Right lobe of liver (tissue), 6 donors: ENCODE results near the gene EGLN2. TPM values are rescaled to one million over a fixed set of nuclear protein-coding genes. Genes with fewer than 3 reads are reported as not detected.
"Not testable (repeated sequence)": the region's sequence is repeated elsewhere in the genome, so short reads cannot be mapped to it uniquely, and the experiment has no call there.

Experiments
- ATAC-seq, 4 donors: fragments of 200-7000 bp; cut with Tn5 transposase; one replicate each; pipeline ENCODE4 v1.9.1; 2020; ENCODE audit warnings: mild to moderate bottlenecking in 4 of 4, moderate library complexity in 4 of 4
- DNase-seq, 3 donors: peaks; one replicate each; pipeline ENCODE4 v3.0.0-alpha.2; 2020
- H3K27ac ChIP-seq, 3 donors: fragments of 200-600 bp; one replicate each; pipeline ENCODE4 v1.8.0; 2022
- H3K27me3 ChIP-seq, 2 donors: fragments of 200-600 bp; one replicate each; pipeline ENCODE4 v1.8.0; 2022
- H3K36me3 ChIP-seq, 4 donors: fragments of 200-600 bp; sonication (generic) in 1 of 4; one replicate each; pipeline versions ENCODE4 v1.5.1 to v1.8.0; 2017 to 2022; ENCODE audit warnings: control low read depth in 1 of 4
- H3K4me1 ChIP-seq, 4 donors: fragments of 200-600 bp; sonication (generic) in 1 of 4; one replicate each; pipeline versions ENCODE4 v1.5.1 to v1.8.0; 2017 to 2022; ENCODE audit warnings: control low read depth in 1 of 4
- H3K4me3 ChIP-seq, 3 donors: fragments of 200-600 bp; one replicate each; pipeline ENCODE4 v1.8.0; 2022
- H3K9me3 ChIP-seq, 4 donors: fragments of 200-600 bp; sonication (generic) in 1 of 4; one replicate each; pipeline versions ENCODE4 v1.5.1 to v1.8.0; 2017 to 2022; ENCODE audit warnings: control low read depth in 1 of 4
- CTCF ChIP-seq, 4 donors: fragments of 200-600 bp in 3 of 4; fragments of 450-650 bp in 1 of 4; IDR thresholded peaks; one replicate each; pipeline versions ENCODE4 v1.5.1 to v1.8.0; 2016 to 2022; ENCODE audit warnings: antibody characterized with exemption in 4 of 4, mild to moderate bottlenecking in 2 of 4
- POLR2A ChIP-seq: fragments of 450-650 bp; IDR thresholded peaks from one replicate; pipeline ENCODE4 v1.6.1; 2017; ENCODE audit warnings: antibody characterized with exemption, mild to moderate bottlenecking
- WGBS: methylation state at CpG from one replicate; pipeline ENCODE4 v1.1.6; 2018; ENCODE audit warnings: low coverage, low lambda C conversion rate; ENCODE audit not compliant: insufficient coverage; ENCODE audit errors: missing lambda C conversion rate; 5-methylcytosine and 5-hydroxymethylcytosine counted together
- intact Hi-C, 2 donors: fragments of 100-400 bp; cut with DNase I; formaldehyde crosslinking; loops; one replicate each; pipeline versions ENCODE4 v1.11.2 to v1.14.1; 2022
- total RNA-seq, 6 experiments: library from RNA; depleted of rRNA in 2 of 6; stranded (reverse); fragments of >200 nt in 2 of 6; fragmentation: NEBNext Ultra II Directional in 3 of 6; extraction: Animal tissue kit (Norgen Biotek cat#: 25700) in 3 of 6; gene quantifications; one replicate each; pipeline versions ENCODE4 v1.1.0 to v1.2.4, GENCODE V29; 2016 to 2023
- donor health status: DM: no; HTN: yes; CAD: no.
- donor health status: DM: no; HTN: no; CAD: no.
- donor health status: DM: no; HTN: no; CAD: no.
- donor health status: DM: no; HTN: yes; CAD: no.
- donor health status: DM: no; HTN: yes; CAD: no.

Gene EGLN2
- total RNA-seq, 6 experiments from 2014 or later: 34.5 to 47.0 (median 37.4) TPM

GRCh38 chr19:40831502-40832430 is 32.8 kb downstream of the EGLN2 start:
- H3K27ac ChIP-seq: peak overlapping the region; percentile 12 to 70 (median 64)
- ATAC-seq: peak; percentile 79 to 90 (median 85)
- peaks cover 0 to 5% (median 2%) of the 10 kb centered on the region in 4 donors for H3K36me3 ChIP-seq
- no peaks in the 10 kb centered on the region for H3K9me3 ChIP-seq
- H3K4me1 ChIP-seq: peaks cover 0 to 14% (median 7%) of the 10 kb centered on the region in 4 donors
- no peak overlapping the region for H3K4me3 ChIP-seq
- intact Hi-C loops: no loop called here
- H3K27me3 ChIP-seq: no peaks in the 10 kb centered on the region
- TF ChIP-seq POLR2A (no peak), CTCF (IDR thresholded peaks at IDR 0.05) (no peak)
- peak in 1 of 3 donors; percentile 81 for DNase-seq
- WGBS: 55% methylated on average over 5 of the region's 7 CpGs

GRCh38 chr19:40832431-40832790 is 33.4 kb downstream of the EGLN2 start:
- 60% methylated on average over 2 of the region's 4 CpGs for WGBS
- intact Hi-C loops, H3K4me3 ChIP-seq, H3K9me3 ChIP-seq, H3K36me3 ChIP-seq, DNase-seq, H3K27me3 ChIP-seq: not testable (repeated sequence)
- peak; percentile 6 to 27 (median 10) for ATAC-seq
- H3K27ac ChIP-seq: peak overlapping the region in 1 of 3 donors; percentile 64
- peaks cover 0 to 14% (median 7%) of the 10 kb centered on the region in 4 donors for H3K4me1 ChIP-seq

- H3K27me3 ChIP-seq, H3K36me3 ChIP-seq, H3K27ac ChIP-seq, ATAC-seq, H3K9me3 ChIP-seq, H3K4me3 ChIP-seq, intact Hi-C loops: not testable (repeated sequence)
- DNase-seq: peak in 1 of 3 donors; percentile 10
- WGBS: 49% methylated on average over 7 of the region's 7 CpGs
- H3K4me1 ChIP-seq: peaks cover 0 to 14% (median 7%) of the 10 kb centered on the region in 4 donors
Measured at GRCh38 chr19:40833728-40834533, 34.9 kb downstream of the EGLN2 start.

- no peak for DNase-seq
Measured at GRCh38 chr19:40836754-40837429, 37.9 kb downstream of the EGLN2 start.

GRCh38 chr19:40838477-40838876 is 39.5 kb downstream of the EGLN2 start:
- DNase-seq, H3K4me3 ChIP-seq, H3K9me3 ChIP-seq, H3K36me3 ChIP-seq, H3K4me1 ChIP-seq, H3K27ac ChIP-seq, ATAC-seq, H3K27me3 ChIP-seq, intact Hi-C loops: not testable (repeated sequence)
- 67% methylated on average over 1 of the region's 1 CpG for WGBS

More at GRCh38 chr19:40836754-40837429, 37.9 kb downstream of the EGLN2 start:
- Histone ChIP-seq H3K36me3 (no peaks in the 10 kb centered on the region), H3K4me1 (peaks cover 0 to 7% (median 3%) of the 10 kb centered on the region in 4 donors), H3K27me3 (no peaks in the 10 kb centered on the region), H3K9me3 (no peaks in the 10 kb centered on the region), H3K27ac (no peak overlapping the region), H3K4me3 (no peak overlapping the region)
- ATAC-seq: no peak
- no peak for TF ChIP-seq CTCF (IDR thresholded peaks at IDR 0.05)
- TF ChIP-seq POLR2A: no peak
- WGBS: 77% methylated on average over 5 of the region's 6 CpGs
- intact Hi-C loops: no loop called here

- H3K4me3 ChIP-seq: not testable (repeated sequence)
Measured at GRCh38 chr19:40842012-40842411, 43.0 kb downstream of the EGLN2 start.

GRCh38 chr19:40842997-40843652 is 44.1 kb downstream of the EGLN2 start:
- H3K4me1 ChIP-seq, H3K27ac ChIP-seq, H3K4me3 ChIP-seq, intact Hi-C loops, H3K27me3 ChIP-seq, DNase-seq, H3K9me3 ChIP-seq, H3K36me3 ChIP-seq: not testable (repeated sequence)
- ATAC-seq: peak in 2 of 4 donors; percentile 1 to 6
- 67% methylated on average over 6 of the region's 12 CpGs for WGBS

More at GRCh38 chr19:40842012-40842411, 43.0 kb downstream of the EGLN2 start:
- H3K9me3 ChIP-seq, H3K27me3 ChIP-seq, DNase-seq, H3K36me3 ChIP-seq, H3K4me1 ChIP-seq, H3K27ac ChIP-seq, intact Hi-C loops: not testable (repeated sequence)
- ATAC-seq: peak in 1 of 4 donors; percentile 14
- WGBS: 19% methylated on average over 2 of the region's 3 CpGs

GRCh38 chr19:40843653-40844052 is 44.7 kb downstream of the EGLN2 start:
- H3K4me1 ChIP-seq, H3K27ac ChIP-seq, H3K27me3 ChIP-seq, H3K9me3 ChIP-seq, intact Hi-C loops, H3K4me3 ChIP-seq: not testable (repeated sequence)
- peak in 1 of 3 donors; percentile 67 for DNase-seq
- ATAC-seq: peak; percentile 0 to 45 (median 10)
- H3K36me3 ChIP-seq: peaks cover 0 to 12% (median 2%) of the 10 kb centered on the region in 4 donors
- 50% methylated on average over 4 of the region's 19 CpGs for WGBS
